Measurements from ENCODE around the gene ETV5.
A peak's percentile ranks its signal among the peaks of the same experiment; 100 is the strongest.

- TF ChIP-seq, protein P1, sequence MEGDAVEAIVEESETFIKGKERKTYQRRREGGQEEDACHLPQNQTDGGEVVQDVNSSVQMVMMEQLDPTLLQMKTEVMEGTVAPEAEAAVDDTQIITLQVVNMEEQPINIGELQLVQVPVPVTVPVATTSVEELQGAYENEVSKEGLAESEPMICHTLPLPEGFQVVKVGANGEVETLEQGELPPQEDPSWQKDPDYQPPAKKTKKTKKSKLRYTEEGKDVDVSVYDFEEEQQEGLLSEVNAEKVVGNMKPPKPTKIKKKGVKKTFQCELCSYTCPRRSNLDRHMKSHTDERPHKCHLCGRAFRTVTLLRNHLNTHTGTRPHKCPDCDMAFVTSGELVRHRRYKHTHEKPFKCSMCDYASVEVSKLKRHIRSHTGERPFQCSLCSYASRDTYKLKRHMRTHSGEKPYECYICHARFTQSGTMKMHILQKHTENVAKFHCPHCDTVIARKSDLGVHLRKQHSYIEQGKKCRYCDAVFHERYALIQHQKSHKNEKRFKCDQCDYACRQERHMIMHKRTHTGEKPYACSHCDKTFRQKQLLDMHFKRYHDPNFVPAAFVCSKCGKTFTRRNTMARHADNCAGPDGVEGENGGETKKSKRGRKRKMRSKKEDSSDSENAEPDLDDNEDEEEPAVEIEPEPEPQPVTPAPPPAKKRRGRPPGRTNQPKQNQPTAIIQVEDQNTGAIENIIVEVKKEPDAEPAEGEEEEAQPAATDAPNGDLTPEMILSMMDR (IDR thresholded peaks at IDR 0.05): no peak
- TF ChIP-seq POLR2AphosphoS5 (IDR thresholded peaks at IDR 0.05; ENCODE audit: low read depth, low read length) (no peak), EP300 (IDR thresholded peaks at IDR 0.05; ENCODE audit: borderline replicate concordance in 1 of 2, low read depth in 1 of 2, low read length in 1 of 2) (no peak), NRF1 (IDR thresholded peaks at IDR 0.05; ENCODE audit: low read depth, low read length) (no peak), YY1 (IDR thresholded peaks at IDR 0.05; ENCODE audit: low read depth) (no peak), GABPA (IDR thresholded peaks at IDR 0.05; ENCODE audit: low read depth) (no peak), TAF1 (IDR thresholded peaks at IDR 0.05; ENCODE audit: borderline replicate concordance, low read depth, low read length) (no peak), MAX (IDR thresholded peaks at IDR 0.05; ENCODE audit: low read depth) (0 out of 2 replicates have a peak, but pooled peaks have one; percentile 27), ELF1 (IDR thresholded peaks at IDR 0.05) (0 out of 2 replicates have a peak, but pooled peaks have one; percentile 21), SIN3A (IDR thresholded peaks at IDR 0.05; ENCODE audit: borderline replicate concordance, low read depth, low read length) (no peak), TCF12 (IDR thresholded peaks at IDR 0.05) (no peak), RFX5 (IDR thresholded peaks at IDR 0.05; ENCODE audit: low read length) (no peak), TEAD4 (IDR thresholded peaks at IDR 0.05; ENCODE audit: borderline replicate concordance, insufficient read depth) (no peak)
- TF ChIP-seq, protein P2, sequence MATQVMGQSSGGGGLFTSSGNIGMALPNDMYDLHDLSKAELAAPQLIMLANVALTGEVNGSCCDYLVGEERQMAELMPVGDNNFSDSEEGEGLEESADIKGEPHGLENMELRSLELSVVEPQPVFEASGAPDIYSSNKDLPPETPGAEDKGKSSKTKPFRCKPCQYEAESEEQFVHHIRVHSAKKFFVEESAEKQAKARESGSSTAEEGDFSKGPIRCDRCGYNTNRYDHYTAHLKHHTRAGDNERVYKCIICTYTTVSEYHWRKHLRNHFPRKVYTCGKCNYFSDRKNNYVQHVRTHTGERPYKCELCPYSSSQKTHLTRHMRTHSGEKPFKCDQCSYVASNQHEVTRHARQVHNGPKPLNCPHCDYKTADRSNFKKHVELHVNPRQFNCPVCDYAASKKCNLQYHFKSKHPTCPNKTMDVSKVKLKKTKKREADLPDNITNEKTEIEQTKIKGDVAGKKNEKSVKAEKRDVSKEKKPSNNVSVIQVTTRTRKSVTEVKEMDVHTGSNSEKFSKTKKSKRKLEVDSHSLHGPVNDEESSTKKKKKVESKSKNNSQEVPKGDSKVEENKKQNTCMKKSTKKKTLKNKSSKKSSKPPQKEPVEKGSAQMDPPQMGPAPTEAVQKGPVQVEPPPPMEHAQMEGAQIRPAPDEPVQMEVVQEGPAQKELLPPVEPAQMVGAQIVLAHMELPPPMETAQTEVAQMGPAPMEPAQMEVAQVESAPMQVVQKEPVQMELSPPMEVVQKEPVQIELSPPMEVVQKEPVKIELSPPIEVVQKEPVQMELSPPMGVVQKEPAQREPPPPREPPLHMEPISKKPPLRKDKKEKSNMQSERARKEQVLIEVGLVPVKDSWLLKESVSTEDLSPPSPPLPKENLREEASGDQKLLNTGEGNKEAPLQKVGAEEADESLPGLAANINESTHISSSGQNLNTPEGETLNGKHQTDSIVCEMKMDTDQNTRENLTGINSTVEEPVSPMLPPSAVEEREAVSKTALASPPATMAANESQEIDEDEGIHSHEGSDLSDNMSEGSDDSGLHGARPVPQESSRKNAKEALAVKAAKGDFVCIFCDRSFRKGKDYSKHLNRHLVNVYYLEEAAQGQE (IDR thresholded peaks at IDR 0.05; ENCODE audit: low read depth, low read length): no peak
These were observed 566 bp downstream of the ETV5 start for GRCh38 chr3:186108106-186108940.
